Fibroblast of lung (primary cell): Measurements from ENCODE around the gene ZNF407. TPM values are rescaled to one million over a fixed set of nuclear protein-coding genes. Genes with fewer than 3 reads are reported as not detected.
A peak's percentile ranks its signal among the peaks of the same experiment; 100 is the strongest.

ENCODE experiments used
- DNase-seq, 2 donors: peaks; one replicate each; pipeline versions ENCODE4 v3.0.0 to v3.0.0-alpha.2; 2010; ENCODE audit warnings: low read depth in 2 of 2
- H2AFZ ChIP-seq: 2 replicates; pipeline ENCODE4 v1.5.1; 2012; ENCODE audit warnings: low read length, control low read depth, inconsistent platforms
- H3K27ac ChIP-seq: 2 replicates; pipeline ENCODE4 v1.5.1; 2011; ENCODE audit warnings: low read length, control low read depth; ENCODE audit not compliant: insufficient read depth
- H3K27me3 ChIP-seq: 2 replicates; pipeline ENCODE4 v1.5.1; 2011; ENCODE audit warnings: mild to moderate bottlenecking, low read length; ENCODE audit not compliant: control insufficient read depth, insufficient read depth
- H3K36me3 ChIP-seq: 2 replicates; pipeline ENCODE4 v1.5.1; 2011; ENCODE audit warnings: low read length; ENCODE audit not compliant: control insufficient read depth, insufficient read depth
- H3K4me1 ChIP-seq: 2 replicates; pipeline ENCODE4 v1.5.1; 2011; ENCODE audit warnings: low read length; ENCODE audit not compliant: control insufficient read depth, insufficient read depth; ENCODE audit errors: extremely low read depth
- H3K4me2 ChIP-seq: 2 replicates; pipeline ENCODE4 v1.5.1; 2011; ENCODE audit warnings: low read length, control low read depth; ENCODE audit not compliant: insufficient read depth; ENCODE audit errors: extremely low read depth
- H3K4me3 ChIP-seq, 4 experiments: fragments of 200-600 bp in 1 of 4; sonication (generic) in 1 of 4; replicated peaks in 1 of 4; 2 replicates each; pipeline ENCODE4 v1.5.1; 2011 to 2016; ENCODE audit warnings: low read length in 4 of 4, low read depth in 3 of 4, mild to moderate bottlenecking in 3 of 4, control low read depth in 2 of 4, inconsistent platforms in 1 of 4, mixed read lengths in 1 of 4; ENCODE audit not compliant: insufficient read depth in 1 of 4; ENCODE audit errors: control extremely low read depth in 1 of 4
- H3K79me2 ChIP-seq: 2 replicates; pipeline ENCODE4 v1.5.1; 2012; ENCODE audit warnings: mild to moderate bottlenecking, low read length, inconsistent platforms; ENCODE audit not compliant: control insufficient read depth, insufficient read depth
- H3K9ac ChIP-seq: 2 replicates; pipeline ENCODE4 v1.5.1; 2011; ENCODE audit warnings: mild to moderate bottlenecking, low read length, control low read depth; ENCODE audit not compliant: insufficient read depth
- H3K9me3 ChIP-seq: 2 replicates; pipeline ENCODE4 v1.5.1; 2012; ENCODE audit warnings: low read depth, low read length; ENCODE audit not compliant: control insufficient read depth, insufficient read depth
- H4K20me1 ChIP-seq: 2 replicates; pipeline ENCODE4 v1.5.1; 2011; ENCODE audit warnings: low read length; ENCODE audit not compliant: control insufficient read depth, insufficient read depth; ENCODE audit errors: extremely low read depth
- EZH2 ChIP-seq: IDR thresholded peaks from 2 replicates; pipeline ENCODE4 v1.5.1; 2012; ENCODE audit warnings: low read length, control low read depth, mild to moderate bottlenecking; ENCODE audit errors: missing control alignments
- polyA plus RNA-seq, 2 donors: library from polyadenylated mRNA; depleted of rRNA in 1 of 2; stranded (reverse) in 1 of 2; unstranded in 1 of 2; fragments of >200 nt; gene quantifications; 2 replicates each; pipeline ENCODE4 v1.2.1, GENCODE V29; 2011 to 2012; ENCODE audit warnings: missing spikeins in 1 of 2
- total RNA-seq: library from RNA; depleted of rRNA; stranded (reverse); fragments of >200 nt; gene quantifications from 2 replicates; pipeline ENCODE4 v1.2.1, GENCODE V29; 2014
- TF ChIP-seq, protein P1 (sequence below), 2 donors: IDR thresholded peaks in 1 of 2; conservative IDR thresholded peaks in 1 of 2; 1 replicate in 1 of 2; 2 replicates in 1 of 2; pipeline ENCODE4 v1.5.1; 2011 to 2012; ENCODE audit warnings: low read length in 2 of 2, control low read depth in 1 of 2, inconsistent platforms in 1 of 2, low read depth in 1 of 2, mild to moderate bottlenecking in 1 of 2

Gene ZNF407
- total and polyA plus RNA-seq, 2 donors (not counting 1 experiment from before 2014, with no cell fraction given), result 5.1 to 12.6 TPM

DNA sequence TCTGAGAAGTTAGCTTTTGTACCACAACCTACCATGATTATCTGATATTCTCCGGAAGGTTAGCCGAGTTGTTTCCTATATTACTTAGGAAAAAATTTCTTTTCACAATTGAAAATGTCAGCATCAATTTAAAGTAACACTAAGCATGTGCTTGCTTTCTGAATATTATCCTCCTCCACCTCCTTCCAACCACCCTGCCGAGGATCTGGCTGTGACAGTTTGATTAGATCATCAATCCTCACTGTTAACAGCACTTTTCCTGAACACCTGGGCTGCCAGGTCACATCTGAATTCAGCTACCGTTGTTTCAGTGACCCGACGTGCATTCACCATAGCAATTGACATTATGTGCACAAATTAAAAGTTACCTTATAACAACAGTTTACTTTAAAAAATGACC is 207.0 kb downstream of the ZNF407 start:
- Histone ChIP-seq H4K20me1 (no peaks in the 10 kb centered on the region), H3K9me3 (no peaks in the 10 kb centered on the region), H3K27ac (no peak overlapping the region), H3K4me3 (no peak overlapping the region), H2AFZ (no peak overlapping the region), H3K27me3 (no peaks in the 10 kb centered on the region), H3K4me2 (no peak overlapping the region), H3K9ac (no peak overlapping the region), H3K79me2 (no peaks in the 10 kb centered on the region), H3K4me1 (peaks cover 9% of the 10 kb centered on the region), H3K36me3 (no peaks in the 10 kb centered on the region)
- no peak for DNase-seq
- no peak for TF ChIP-seq EZH2
- TF ChIP-seq, protein P1, sequence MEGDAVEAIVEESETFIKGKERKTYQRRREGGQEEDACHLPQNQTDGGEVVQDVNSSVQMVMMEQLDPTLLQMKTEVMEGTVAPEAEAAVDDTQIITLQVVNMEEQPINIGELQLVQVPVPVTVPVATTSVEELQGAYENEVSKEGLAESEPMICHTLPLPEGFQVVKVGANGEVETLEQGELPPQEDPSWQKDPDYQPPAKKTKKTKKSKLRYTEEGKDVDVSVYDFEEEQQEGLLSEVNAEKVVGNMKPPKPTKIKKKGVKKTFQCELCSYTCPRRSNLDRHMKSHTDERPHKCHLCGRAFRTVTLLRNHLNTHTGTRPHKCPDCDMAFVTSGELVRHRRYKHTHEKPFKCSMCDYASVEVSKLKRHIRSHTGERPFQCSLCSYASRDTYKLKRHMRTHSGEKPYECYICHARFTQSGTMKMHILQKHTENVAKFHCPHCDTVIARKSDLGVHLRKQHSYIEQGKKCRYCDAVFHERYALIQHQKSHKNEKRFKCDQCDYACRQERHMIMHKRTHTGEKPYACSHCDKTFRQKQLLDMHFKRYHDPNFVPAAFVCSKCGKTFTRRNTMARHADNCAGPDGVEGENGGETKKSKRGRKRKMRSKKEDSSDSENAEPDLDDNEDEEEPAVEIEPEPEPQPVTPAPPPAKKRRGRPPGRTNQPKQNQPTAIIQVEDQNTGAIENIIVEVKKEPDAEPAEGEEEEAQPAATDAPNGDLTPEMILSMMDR (conservative IDR thresholded peaks at IDR 0.05 in 1 of 2, IDR thresholded peaks at IDR 0.05 in 1 of 2; ENCODE audit: low read depth in 1 of 2, low read length in 2 of 2), result no peak

DNA sequence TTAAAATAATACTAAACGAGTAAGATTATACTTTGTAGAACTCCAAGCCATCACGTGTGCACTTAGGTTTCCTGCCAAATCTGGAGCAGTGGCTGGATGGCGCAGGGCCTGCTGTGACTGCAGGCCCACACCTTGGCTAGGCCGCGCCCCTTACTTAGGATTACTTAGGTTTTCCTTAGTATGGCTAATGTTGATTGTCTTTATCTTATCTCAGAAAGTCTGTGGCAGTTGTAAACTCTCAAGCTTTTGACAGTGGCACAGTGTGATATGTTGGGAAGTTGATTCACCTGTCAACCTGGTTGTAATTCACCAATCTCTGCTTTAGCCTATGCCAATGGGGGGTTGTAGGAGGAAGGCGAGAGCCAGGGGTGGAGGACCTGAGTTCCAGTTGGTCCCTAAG is 208.4 kb downstream of the ZNF407 start:
- Histone ChIP-seq H3K4me3 (peak overlapping the region in 2 of 4 experiments; percentile 4 to 26), H3K9me3 (no peaks in the 10 kb centered on the region), H3K4me1 (peaks cover 9% of the 10 kb centered on the region), H2AFZ (peak overlapping the region; percentile 25), H3K79me2 (no peaks in the 10 kb centered on the region), H3K9ac (no peak overlapping the region), H3K36me3 (no peaks in the 10 kb centered on the region), H3K27me3 (no peaks in the 10 kb centered on the region), H3K27ac (peak overlapping the region; percentile 46), H3K4me2 (peak overlapping the region; percentile 81), H4K20me1 (no peaks in the 10 kb centered on the region)
- DNase-seq, result no peak
- TF ChIP-seq, protein P1 (conservative IDR thresholded peaks at IDR 0.05 in 1 of 2, IDR thresholded peaks at IDR 0.05 in 1 of 2; ENCODE audit: low read depth in 1 of 2, low read length in 2 of 2), result no peak
- no peak for TF ChIP-seq EZH2

DNA sequence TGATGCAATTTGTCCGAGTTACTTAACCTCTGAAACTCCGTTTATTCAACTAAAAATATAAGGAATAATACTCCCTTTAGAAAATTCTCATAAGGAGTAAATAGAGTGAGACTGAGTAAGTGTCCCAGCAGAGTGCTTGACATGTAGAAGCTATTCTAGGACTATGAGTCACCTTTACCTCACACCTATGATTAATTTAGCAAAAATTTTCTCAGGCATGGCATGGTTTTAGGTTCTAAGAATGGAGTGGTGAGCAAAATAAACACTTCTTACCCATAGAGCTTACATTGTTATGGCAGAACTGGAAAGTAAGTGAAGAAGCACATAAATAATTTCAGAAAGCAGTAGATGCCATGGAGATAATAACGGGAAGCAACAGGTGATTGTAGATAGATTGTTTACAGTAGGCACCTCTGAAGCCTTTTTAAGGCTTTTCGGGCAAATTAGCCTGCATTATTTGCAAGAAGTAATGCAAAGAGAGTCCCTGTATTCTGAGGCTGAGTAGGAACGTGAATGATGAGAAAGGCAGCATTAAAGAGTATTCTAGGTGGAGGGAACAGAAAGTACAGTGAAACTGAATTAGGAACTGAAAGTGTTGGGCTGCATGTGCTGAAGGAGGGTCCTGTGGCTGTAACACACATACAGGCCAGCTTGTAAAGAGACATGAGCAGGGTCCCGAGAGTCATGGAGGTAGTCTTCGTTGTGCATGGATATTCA is 209.2 kb downstream of the ZNF407 start:
- Histone ChIP-seq H3K36me3 (no peaks in the 10 kb centered on the region), H3K4me2 (peak overlapping the region; percentile 81), H2AFZ (no peak overlapping the region), H3K79me2 (no peaks in the 10 kb centered on the region), H3K4me1 (peaks cover 9% of the 10 kb centered on the region), H3K4me3 (peak overlapping the region in 1 of 4 experiments; percentile 26), H4K20me1 (no peaks in the 10 kb centered on the region), H3K9me3 (no peaks in the 10 kb centered on the region), H3K9ac (no peak overlapping the region), H3K27ac (peak overlapping the region; percentile 46), H3K27me3 (no peaks in the 10 kb centered on the region)
- TF ChIP-seq EZH2, result no peak
- TF ChIP-seq, protein P1 (conservative IDR thresholded peaks at IDR 0.05 in 1 of 2, IDR thresholded peaks at IDR 0.05 in 1 of 2; ENCODE audit: low read depth in 1 of 2, low read length in 2 of 2), result no peak
- peak; percentile 75 to 93 for DNase-seq
